LoVo (cell line): ENCODE results near the gene THSD8.

ENCODE experiments used
- DNase-seq: peaks from one replicate; pipeline ENCODE4 v3.0.0-alpha.2; 2016; ENCODE audit warnings: low spot score

Gene THSD8

GRCh38 chr19:12779162-12779993 lies 22.5 kb upstream of the THSD8 start:
- no peak for DNase-seq

GRCh38 chr19:12782174-12782423 lies 19.8 kb upstream of the THSD8 start:
- DNase-seq, result no peak

GRCh38 chr19:12782424-12783290 lies 19.2 kb upstream of the THSD8 start:
- no peak for DNase-seq

- no peak for DNase-seq
These were observed 18.5 kb upstream of the THSD8 start for GRCh38 chr19:12783291-12783848.

GRCh38 chr19:12783849-12784393 lies 17.9 kb upstream of the THSD8 start:
- no peak for DNase-seq

DNA sequence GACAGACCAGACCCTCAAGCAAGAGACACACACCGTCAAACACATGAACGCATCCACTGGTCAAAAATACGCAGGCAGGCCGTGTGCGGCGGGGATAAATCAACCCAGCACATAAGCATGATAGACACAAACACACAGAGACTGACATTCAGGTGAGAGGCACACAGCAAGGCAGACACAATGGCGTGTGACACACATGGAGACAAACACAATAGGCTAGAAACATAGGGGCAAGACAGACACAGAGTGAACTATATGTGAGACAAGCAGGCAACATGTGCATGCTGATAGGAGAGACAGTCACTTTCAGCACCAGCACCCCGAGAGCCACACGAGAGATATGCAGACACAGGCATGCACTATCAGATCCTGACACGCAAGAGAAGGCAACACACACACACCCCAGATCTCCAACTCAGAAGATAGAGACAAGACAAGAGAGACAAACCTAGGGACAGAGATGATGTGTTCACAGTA lies 17.4 kb upstream of the THSD8 start:
- no peak for DNase-seq

DNA sequence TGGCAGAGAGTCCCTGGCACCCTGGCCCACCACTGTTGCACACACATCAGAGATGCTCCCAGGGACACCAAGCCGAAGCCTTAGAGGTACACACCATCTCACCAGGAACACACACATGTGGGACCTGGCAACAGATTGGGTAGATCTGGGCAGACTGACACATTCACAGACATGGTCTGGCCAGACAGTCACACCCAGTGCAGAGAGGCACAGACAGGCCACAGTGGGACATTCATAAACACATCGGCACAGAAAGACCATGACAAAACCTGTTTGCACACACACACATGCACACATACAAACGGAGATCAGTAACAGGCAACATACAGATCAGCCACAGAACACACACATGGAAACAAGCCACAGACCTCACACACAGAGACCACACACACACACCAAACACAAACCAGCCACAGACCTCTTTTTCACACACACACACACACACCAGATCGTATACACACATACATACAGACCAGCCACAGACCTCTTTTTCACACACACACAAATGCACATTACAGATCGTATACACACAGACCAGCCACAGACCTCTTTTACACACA lies 16.9 kb upstream of the THSD8 start:
- DNase-seq, result no peak

- no peak for DNase-seq
These were observed 16.3 kb upstream of the THSD8 start for GRCh38 chr19:12785431-12786031.

DNA sequence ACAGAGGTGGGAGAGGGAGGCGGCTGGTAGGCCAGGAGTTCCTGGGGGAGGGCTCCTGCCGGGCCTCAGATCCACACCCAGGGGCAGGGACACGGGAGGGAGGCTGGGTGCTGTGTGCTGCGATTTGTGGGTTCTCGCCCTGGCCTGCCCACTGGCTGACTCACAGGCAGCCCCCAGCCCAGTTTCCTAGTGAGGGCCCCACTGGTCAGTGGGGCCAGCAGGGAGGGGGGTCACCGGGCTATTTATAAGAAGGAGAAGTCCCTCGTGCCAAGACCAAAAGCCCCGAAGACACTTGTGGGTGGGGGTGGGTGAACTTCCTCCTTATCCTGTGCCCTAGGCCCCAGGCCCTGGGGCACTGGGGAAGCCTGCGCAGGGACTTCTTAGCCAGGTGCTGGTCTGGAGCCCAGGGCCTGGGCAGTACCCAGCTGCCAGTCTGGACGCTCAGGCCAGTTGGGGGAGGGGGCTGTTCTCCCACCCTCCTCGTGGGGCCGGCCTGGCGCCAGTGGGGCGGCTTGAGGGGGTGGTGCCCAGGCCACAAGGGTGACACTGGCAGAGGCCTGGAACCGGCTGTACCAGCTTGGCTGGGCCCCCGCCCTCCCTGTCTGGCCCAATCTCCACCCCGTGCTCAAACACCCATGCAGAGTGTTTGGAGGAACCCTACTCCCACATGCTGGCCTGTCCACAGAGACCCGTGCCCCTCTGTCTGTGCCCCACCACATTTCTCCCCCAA lies 15.6 kb upstream of the THSD8 start:
- no peak for DNase-seq

- DNase-seq, result no peak
These were observed 14.9 kb upstream of the THSD8 start for GRCh38 chr19:12786952-12787351.

- DNase-seq, result no peak
These were observed 14.4 kb upstream of the THSD8 start for GRCh38 chr19:12787458-12787857.

- no peak for DNase-seq
These were observed 13.7 kb upstream of the THSD8 start for GRCh38 chr19:12788042-12788681.

GRCh38 chr19:12788682-12789097 lies 13.2 kb upstream of the THSD8 start:
- DNase-seq, result no peak

GRCh38 chr19:12789098-12789903 lies 12.6 kb upstream of the THSD8 start:
- DNase-seq, result no peak

- peak; percentile 83 for DNase-seq
These were observed 11.8 kb upstream of the THSD8 start for GRCh38 chr19:12789904-12790619.

- DNase-seq, result no peak
These were observed 11.1 kb upstream of the THSD8 start for GRCh38 chr19:12790628-12791344.

DNA sequence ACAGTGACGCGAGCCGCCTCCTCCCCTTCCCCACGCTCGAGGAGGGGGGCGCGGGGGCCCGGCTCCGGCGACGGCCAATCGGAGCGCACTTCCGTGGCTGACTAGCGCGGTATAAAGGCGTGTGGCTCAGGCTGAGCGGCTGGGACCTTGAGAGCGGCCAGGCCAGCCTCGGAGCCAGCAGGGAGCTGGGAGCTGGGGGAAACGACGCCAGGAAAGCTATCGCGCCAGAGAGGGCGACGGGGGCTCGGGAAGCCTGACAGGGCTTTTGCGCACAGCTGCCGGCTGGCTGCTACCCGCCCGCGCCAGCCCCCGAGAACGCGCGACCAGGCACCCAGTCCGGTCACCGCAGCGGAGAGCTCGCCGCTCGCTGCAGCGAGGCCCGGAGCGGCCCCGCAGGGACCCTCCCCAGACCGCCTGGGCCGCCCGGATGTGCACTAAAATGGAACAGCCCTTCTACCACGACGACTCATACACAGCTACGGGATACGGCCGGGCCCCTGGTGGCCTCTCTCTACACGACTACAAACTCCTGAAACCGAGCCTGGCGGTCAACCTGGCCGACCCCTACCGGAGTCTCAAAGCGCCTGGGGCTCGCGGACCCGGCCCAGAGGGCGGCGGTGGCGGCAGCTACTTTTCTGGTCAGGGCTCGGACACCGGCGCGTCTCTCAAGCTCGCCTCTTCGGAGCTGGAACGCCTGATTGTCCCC lies 10.4 kb upstream of the THSD8 start, which contains the start of gene JUNB:
Gene JUNB (plus strand): TSS at position 142 of the 706 bp plus-strand sequence. CDS start 286 bp downstream, at position 428.
- DNase-seq, result peak; percentile 96
